ENCODE results near the gene ZNF234.

- TF ChIP-seq ATF2 (CRISPR knock-in tag; IDR thresholded peaks at IDR 0.05; ENCODE audit: borderline replicate concordance, low read depth) (no peak), USF2 (CRISPR knock-in tag; IDR thresholded peaks at IDR 0.05) (no peak)
Observed at GRCh38 chr19:44196772-44197171, 55.4 kb downstream of the ZNF234 start.

Measured in WTC11 (cell line).